ENCODE results near the gene CLMP.

Gene CLMP

DNA sequence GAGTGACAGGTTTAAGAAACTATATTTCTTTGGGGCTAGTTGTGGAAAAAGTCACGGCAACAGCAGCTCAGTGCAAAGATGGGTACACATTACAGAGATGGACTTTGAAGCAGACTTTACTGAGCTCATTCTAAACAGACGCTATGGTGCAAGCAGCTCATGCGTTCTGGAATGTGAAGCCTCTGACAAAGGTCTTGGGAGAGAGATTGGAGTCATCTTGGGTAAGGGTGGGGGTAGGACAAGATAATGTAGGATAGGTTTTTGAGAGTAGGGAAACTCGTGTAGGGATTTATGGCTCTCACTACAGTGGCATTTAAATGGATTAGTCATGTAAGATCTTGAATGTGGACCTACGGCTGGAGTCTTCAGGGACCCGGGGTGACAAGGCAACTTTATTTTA lies 36.2 kb upstream of the CLMP start:
- Mint-ChIP-seq H3K9me3 (no peaks in the 10 kb centered on the region), H3K4me3 (no peak overlapping the region), H3K4me1 (peaks cover 13% of the 10 kb centered on the region), H3K27me3 (peaks cover 12% of the 10 kb centered on the region), H3K27ac (ENCODE audit: low read depth) (peak overlapping the region; percentile 68), H3K36me3 (ENCODE audit: insufficient read depth) (no peaks in the 10 kb centered on the region)
- ATAC-seq (replicated peaks; ENCODE audit: extremely low read depth, poor library complexity, severe bottlenecking) (no peak), DNase-seq (ENCODE audit: low spot score in 2 of 2) (no peak)

GRCh38 chr11:123230346-123230745 lies 35.3 kb upstream of the CLMP start:
- no peak overlapping the region for H3K4me3 Mint-ChIP-seq
- no peak overlapping the region for H3K27ac Mint-ChIP-seq (ENCODE audit: low read depth)
- peaks cover 13% of the 10 kb centered on the region for H3K4me1 Mint-ChIP-seq
- DNase-seq (ENCODE audit: low spot score in 2 of 2) = no peak
- no peaks in the 10 kb centered on the region for H3K9me3 Mint-ChIP-seq
- peaks cover 21% of the 10 kb centered on the region for H3K27me3 Mint-ChIP-seq
- no peak for ATAC-seq (replicated peaks; ENCODE audit: extremely low read depth, poor library complexity, severe bottlenecking)
- H3K36me3 Mint-ChIP-seq (ENCODE audit: insufficient read depth) = no peaks in the 10 kb centered on the region

GRCh38 chr11:123228496-123229163 lies 33.6 kb upstream of the CLMP start:
- Mint-ChIP-seq H3K27ac (ENCODE audit: low read depth) (no peak overlapping the region), H3K27me3 (peaks cover 21% of the 10 kb centered on the region), H3K9me3 (no peaks in the 10 kb centered on the region), H3K4me3 (no peak overlapping the region), H3K36me3 (ENCODE audit: insufficient read depth) (no peaks in the 10 kb centered on the region), H3K4me1 (peaks cover 10% of the 10 kb centered on the region)
- no peak for ATAC-seq (replicated peaks; ENCODE audit: extremely low read depth, poor library complexity, severe bottlenecking)
- DNase-seq (ENCODE audit: low spot score in 2 of 2) = no peak

GRCh38 chr11:123227763-123228495 lies 32.9 kb upstream of the CLMP start:
- H3K4me1 Mint-ChIP-seq = peaks cover 3% of the 10 kb centered on the region
- no peak overlapping the region for H3K27ac Mint-ChIP-seq (ENCODE audit: low read depth)
- no peak for DNase-seq (ENCODE audit: low spot score in 2 of 2)
- peaks cover 27% of the 10 kb centered on the region for H3K27me3 Mint-ChIP-seq
- H3K4me3 Mint-ChIP-seq = no peak overlapping the region
- no peaks in the 10 kb centered on the region for H3K9me3 Mint-ChIP-seq
- no peak for ATAC-seq (replicated peaks; ENCODE audit: extremely low read depth, poor library complexity, severe bottlenecking)
- H3K36me3 Mint-ChIP-seq (ENCODE audit: insufficient read depth) = no peaks in the 10 kb centered on the region

DNA sequence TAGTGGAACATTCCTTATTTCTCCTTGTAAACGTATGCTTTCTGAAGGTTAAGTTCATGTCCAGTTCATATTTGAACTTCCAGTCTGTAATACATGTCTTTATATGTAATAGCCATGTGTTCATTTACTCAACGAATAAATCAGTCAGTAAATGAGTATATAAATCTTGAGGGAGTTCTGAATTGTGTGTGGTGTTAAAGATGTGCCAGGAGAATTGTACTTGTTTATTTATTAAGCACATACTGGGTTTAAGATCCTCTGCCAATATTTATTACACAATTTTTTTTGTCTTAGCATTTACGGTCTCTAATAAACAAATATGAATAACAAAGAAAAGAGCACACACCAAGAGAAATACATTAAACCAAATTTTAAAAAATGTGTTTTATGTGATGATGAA lies 26.5 kb upstream of the CLMP start:
- no peaks in the 10 kb centered on the region for H3K4me1 Mint-ChIP-seq
- no peak overlapping the region for H3K4me3 Mint-ChIP-seq
- no peak overlapping the region for H3K27ac Mint-ChIP-seq (ENCODE audit: low read depth)
- H3K36me3 Mint-ChIP-seq (ENCODE audit: insufficient read depth) = no peaks in the 10 kb centered on the region
- peaks cover 15% of the 10 kb centered on the region for H3K9me3 Mint-ChIP-seq
- H3K27me3 Mint-ChIP-seq = peaks cover 49% of the 10 kb centered on the region
- ATAC-seq (replicated peaks; ENCODE audit: extremely low read depth, poor library complexity, severe bottlenecking) = no peak
- DNase-seq (ENCODE audit: low spot score in 2 of 2) = no peak

- no peak for ATAC-seq (replicated peaks; ENCODE audit: extremely low read depth, poor library complexity, severe bottlenecking)
- no peaks in the 10 kb centered on the region for H3K4me1 Mint-ChIP-seq
- peaks cover 15% of the 10 kb centered on the region for H3K9me3 Mint-ChIP-seq
- no peak overlapping the region for H3K4me3 Mint-ChIP-seq
- no peaks in the 10 kb centered on the region for H3K36me3 Mint-ChIP-seq (ENCODE audit: insufficient read depth)
- peaks cover 49% of the 10 kb centered on the region for H3K27me3 Mint-ChIP-seq
- no peak for DNase-seq (ENCODE audit: low spot score in 2 of 2)
- H3K27ac Mint-ChIP-seq (ENCODE audit: low read depth) = no peak overlapping the region
These were observed 26.1 kb upstream of the CLMP start for GRCh38 chr11:123221096-123221561.

DNA sequence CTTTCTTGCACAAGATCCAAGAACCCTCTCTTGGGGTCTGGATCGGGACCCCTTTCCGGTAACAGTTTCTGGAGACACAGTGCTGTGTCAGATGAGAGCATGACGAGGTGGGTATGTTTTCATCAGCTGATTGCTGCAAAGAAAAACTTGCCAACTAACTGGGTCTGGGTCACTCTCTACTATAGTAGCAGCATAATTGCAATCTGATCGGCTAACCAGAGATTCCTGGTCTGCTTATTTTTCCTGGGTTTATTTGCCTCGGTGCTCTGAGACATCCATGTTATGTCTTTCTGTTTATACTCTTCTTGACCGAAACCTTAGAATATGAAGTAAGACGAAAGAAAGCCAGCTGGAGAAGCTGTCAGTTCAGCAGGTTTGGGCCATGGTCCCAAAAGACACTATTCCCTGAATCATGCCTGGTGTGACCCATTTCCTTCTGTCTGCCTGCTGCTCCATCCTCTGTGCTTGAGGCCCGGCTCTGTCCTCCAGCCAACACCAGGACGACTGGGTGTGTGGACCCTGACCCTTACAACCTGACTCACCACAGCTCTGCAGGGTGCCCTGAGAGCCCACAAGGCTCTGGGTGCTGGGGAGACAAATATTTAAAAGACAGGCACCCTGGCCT lies 24.1 kb upstream of the CLMP start:
- no peaks in the 10 kb centered on the region for H3K4me1 Mint-ChIP-seq

DNA sequence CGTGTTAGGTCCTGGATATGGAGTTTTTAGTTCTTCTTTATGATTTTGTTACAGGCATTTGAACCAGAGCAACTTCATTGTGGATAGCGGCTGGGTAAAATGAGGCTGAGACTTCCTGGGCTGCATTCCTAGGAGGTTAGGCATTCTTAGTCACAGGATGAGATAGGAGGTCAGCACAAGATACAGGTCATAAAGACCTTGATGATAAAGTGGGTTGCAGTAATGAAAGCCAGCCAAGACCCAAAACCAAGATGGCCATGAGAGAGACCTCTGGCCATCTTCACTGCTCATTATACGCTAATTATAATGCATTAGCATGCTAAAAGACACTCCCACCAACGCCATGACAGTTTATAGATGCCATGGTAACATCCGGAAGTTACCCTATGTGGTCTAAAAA lies 23.4 kb upstream of the CLMP start:
- Mint-ChIP-seq H3K36me3 (ENCODE audit: insufficient read depth) (no peaks in the 10 kb centered on the region), H3K27ac (ENCODE audit: low read depth) (no peak overlapping the region)
- no peak for DNase-seq (ENCODE audit: low spot score in 2 of 2)

More for the DNA sequence above, 24.1 kb upstream of the CLMP start:
- Mint-ChIP-seq H3K36me3 (ENCODE audit: insufficient read depth) (no peaks in the 10 kb centered on the region), H3K9me3 (peaks cover 15% of the 10 kb centered on the region), H3K4me3 (no peak overlapping the region), H3K27ac (ENCODE audit: low read depth) (no peak overlapping the region), H3K27me3 (peaks cover 61% of the 10 kb centered on the region)
- ATAC-seq (replicated peaks; ENCODE audit: extremely low read depth, poor library complexity, severe bottlenecking) = no peak
- no peak for DNase-seq (ENCODE audit: low spot score in 2 of 2)

GRCh38 chr11:123217897-123218296 lies 22.8 kb upstream of the CLMP start:
- DNase-seq (ENCODE audit: low spot score in 2 of 2) (no peak), ATAC-seq (replicated peaks; ENCODE audit: extremely low read depth, poor library complexity, severe bottlenecking) (no peak)
- Mint-ChIP-seq H3K27me3 (peaks cover 66% of the 10 kb centered on the region), H3K36me3 (ENCODE audit: insufficient read depth) (no peaks in the 10 kb centered on the region), H3K4me3 (no peak overlapping the region), H3K9me3 (peaks cover 15% of the 10 kb centered on the region), H3K4me1 (no peaks in the 10 kb centered on the region), H3K27ac (ENCODE audit: low read depth) (no peak overlapping the region)

More for the DNA sequence above, 23.4 kb upstream of the CLMP start:
- Mint-ChIP-seq H3K9me3 (peaks cover 15% of the 10 kb centered on the region), H3K4me3 (no peak overlapping the region), H3K4me1 (no peaks in the 10 kb centered on the region), H3K27me3 (peaks cover 67% of the 10 kb centered on the region)
- ATAC-seq (replicated peaks; ENCODE audit: extremely low read depth, poor library complexity, severe bottlenecking) = no peak

DNA sequence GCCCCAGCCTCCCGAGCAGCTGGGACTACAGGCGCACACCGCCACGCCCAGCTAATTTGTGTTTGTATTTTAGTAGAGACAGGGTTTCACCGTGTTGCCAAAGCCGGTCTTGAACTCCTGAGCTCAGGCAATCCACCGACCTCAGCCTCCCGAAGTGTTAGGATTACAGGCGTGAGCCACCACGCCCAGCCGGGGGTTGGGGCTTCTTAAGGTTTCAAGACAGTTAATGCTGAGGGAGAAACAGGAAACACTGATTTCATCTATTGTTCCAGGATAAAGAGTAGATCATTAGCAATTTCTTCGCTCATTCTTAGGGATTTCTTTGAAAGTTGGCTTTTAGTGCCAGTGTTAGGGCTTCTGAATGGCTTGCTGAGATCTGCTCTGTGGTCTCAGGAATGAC lies 21.2 kb upstream of the CLMP start:
- ATAC-seq (replicated peaks; ENCODE audit: extremely low read depth, poor library complexity, severe bottlenecking) = no peak

GRCh38 chr11:123214940-123215339 lies 19.9 kb upstream of the CLMP start:
- Mint-ChIP-seq H3K4me1 (no peaks in the 10 kb centered on the region), H3K9me3 (no peaks in the 10 kb centered on the region), H3K27me3 (peaks cover 64% of the 10 kb centered on the region), H3K36me3 (ENCODE audit: insufficient read depth) (no peaks in the 10 kb centered on the region), H3K4me3 (no peak overlapping the region), H3K27ac (ENCODE audit: low read depth) (no peak overlapping the region)
- no peak for ATAC-seq (replicated peaks; ENCODE audit: extremely low read depth, poor library complexity, severe bottlenecking)
- DNase-seq (ENCODE audit: low spot score in 2 of 2) = no peak

More for the DNA sequence above, 21.2 kb upstream of the CLMP start:
- no peak overlapping the region for H3K27ac Mint-ChIP-seq (ENCODE audit: low read depth)
- H3K36me3 Mint-ChIP-seq (ENCODE audit: insufficient read depth) = no peaks in the 10 kb centered on the region
- peaks cover 64% of the 10 kb centered on the region for H3K27me3 Mint-ChIP-seq
- no peaks in the 10 kb centered on the region for H3K4me1 Mint-ChIP-seq
- H3K9me3 Mint-ChIP-seq = peaks cover under 1% of the 10 kb centered on the region
- no peak overlapping the region for H3K4me3 Mint-ChIP-seq
- no peak for DNase-seq (ENCODE audit: low spot score in 2 of 2)

- H3K9me3 Mint-ChIP-seq = no peaks in the 10 kb centered on the region
- H3K4me1 Mint-ChIP-seq = no peaks in the 10 kb centered on the region
- no peak overlapping the region for H3K27ac Mint-ChIP-seq (ENCODE audit: low read depth)
- no peak for ATAC-seq (replicated peaks; ENCODE audit: extremely low read depth, poor library complexity, severe bottlenecking)
- no peak for DNase-seq (ENCODE audit: low spot score in 2 of 2)
- H3K4me3 Mint-ChIP-seq = no peak overlapping the region
- H3K27me3 Mint-ChIP-seq = peaks cover 67% of the 10 kb centered on the region
- H3K36me3 Mint-ChIP-seq (ENCODE audit: insufficient read depth) = no peaks in the 10 kb centered on the region
These were observed 19.3 kb upstream of the CLMP start for GRCh38 chr11:123214396-123214795.

DNA sequence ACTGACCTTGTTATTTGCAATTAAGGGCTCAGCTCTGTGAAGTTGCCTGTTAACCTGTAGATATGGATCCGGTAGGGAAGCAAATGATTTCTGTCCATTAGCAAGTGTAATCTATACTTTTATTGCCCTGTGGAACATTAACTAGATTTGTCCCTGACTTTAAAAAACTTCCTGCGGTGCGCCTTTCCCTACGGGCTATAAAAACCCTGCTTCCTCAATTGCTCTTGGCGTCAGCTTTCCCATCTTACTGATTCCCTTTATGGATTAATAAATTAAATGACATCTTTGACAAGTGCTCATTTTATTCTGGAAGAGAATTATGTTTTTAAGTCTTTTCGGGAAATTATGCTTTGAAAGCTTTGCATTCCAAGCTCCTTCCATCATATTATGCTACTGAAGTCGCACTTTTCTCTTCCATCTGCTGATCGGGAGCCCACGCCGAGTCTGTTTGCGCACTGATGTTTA lies 18.3 kb upstream of the CLMP start:
- ATAC-seq (replicated peaks; ENCODE audit: extremely low read depth, poor library complexity, severe bottlenecking) = no peak
- Mint-ChIP-seq H3K27ac (ENCODE audit: low read depth) (no peak overlapping the region), H3K4me1 (no peaks in the 10 kb centered on the region), H3K9me3 (no peaks in the 10 kb centered on the region), H3K27me3 (peaks cover 71% of the 10 kb centered on the region), H3K4me3 (no peak overlapping the region), H3K36me3 (ENCODE audit: insufficient read depth) (no peaks in the 10 kb centered on the region)
- no peak for DNase-seq (ENCODE audit: low spot score in 2 of 2)
